Measurements from ENCODE around the gene CDH23. TPM values are rescaled to one million over a fixed set of nuclear protein-coding genes. Genes with fewer than 3 reads are reported as not detected.

Gene CDH23
- total RNA-seq, 1 donor from 2014 or later = not detected

- H3K36me3 Mint-ChIP-seq (ENCODE audit: low read depth) = no peaks in the 10 kb centered on the region
Observed at GRCh38 chr10:71750986-71751385, 354.3 kb downstream of the CDH23 start.

GRCh38 chr10:71751515-71752224, 354.9 kb downstream of the CDH23 start:
- no peaks in the 10 kb centered on the region for H3K36me3 Mint-ChIP-seq (ENCODE audit: low read depth)
- DNase-seq (ENCODE audit: low spot score) = no peak
- peaks cover 18% of the 10 kb centered on the region for H3K27me3 Mint-ChIP-seq (ENCODE audit: low read depth)
- TF ChIP-seq CTCF (IDR thresholded peaks at IDR 0.05) = no peak
- no peaks in the 10 kb centered on the region for H3K4me1 Mint-ChIP-seq (ENCODE audit: low read depth)
- no peak overlapping the region for H3K4me3 Mint-ChIP-seq (ENCODE audit: unreplicated experiment)
- no peak overlapping the region for H3K27ac Mint-ChIP-seq (ENCODE audit: unreplicated experiment)
- no peaks in the 10 kb centered on the region for H3K9me3 Mint-ChIP-seq (ENCODE audit: low read depth)

More at GRCh38 chr10:71750986-71751385, 354.3 kb downstream of the CDH23 start:
- no peak for TF ChIP-seq CTCF (IDR thresholded peaks at IDR 0.05)
- no peak for DNase-seq (ENCODE audit: low spot score)
- H3K4me3 Mint-ChIP-seq (ENCODE audit: unreplicated experiment) = no peak overlapping the region
- no peaks in the 10 kb centered on the region for H3K9me3 Mint-ChIP-seq (ENCODE audit: low read depth)
- peaks cover 12% of the 10 kb centered on the region for H3K27me3 Mint-ChIP-seq (ENCODE audit: low read depth)
- H3K27ac Mint-ChIP-seq (ENCODE audit: unreplicated experiment) = no peak overlapping the region
- no peaks in the 10 kb centered on the region for H3K4me1 Mint-ChIP-seq (ENCODE audit: low read depth)

GRCh38 chr10:71752391-71753090, 355.8 kb downstream of the CDH23 start:
- DNase-seq (ENCODE audit: low spot score) = no peak
- H3K4me1 Mint-ChIP-seq (ENCODE audit: low read depth) = no peaks in the 10 kb centered on the region
- H3K36me3 Mint-ChIP-seq (ENCODE audit: low read depth) = no peaks in the 10 kb centered on the region
- H3K9me3 Mint-ChIP-seq (ENCODE audit: low read depth) = no peaks in the 10 kb centered on the region
- H3K27me3 Mint-ChIP-seq (ENCODE audit: low read depth) = peaks cover 24% of the 10 kb centered on the region
- H3K4me3 Mint-ChIP-seq (ENCODE audit: unreplicated experiment) = no peak overlapping the region
- no peak for TF ChIP-seq CTCF (IDR thresholded peaks at IDR 0.05)
- H3K27ac Mint-ChIP-seq (ENCODE audit: unreplicated experiment) = no peak overlapping the region

DNA sequence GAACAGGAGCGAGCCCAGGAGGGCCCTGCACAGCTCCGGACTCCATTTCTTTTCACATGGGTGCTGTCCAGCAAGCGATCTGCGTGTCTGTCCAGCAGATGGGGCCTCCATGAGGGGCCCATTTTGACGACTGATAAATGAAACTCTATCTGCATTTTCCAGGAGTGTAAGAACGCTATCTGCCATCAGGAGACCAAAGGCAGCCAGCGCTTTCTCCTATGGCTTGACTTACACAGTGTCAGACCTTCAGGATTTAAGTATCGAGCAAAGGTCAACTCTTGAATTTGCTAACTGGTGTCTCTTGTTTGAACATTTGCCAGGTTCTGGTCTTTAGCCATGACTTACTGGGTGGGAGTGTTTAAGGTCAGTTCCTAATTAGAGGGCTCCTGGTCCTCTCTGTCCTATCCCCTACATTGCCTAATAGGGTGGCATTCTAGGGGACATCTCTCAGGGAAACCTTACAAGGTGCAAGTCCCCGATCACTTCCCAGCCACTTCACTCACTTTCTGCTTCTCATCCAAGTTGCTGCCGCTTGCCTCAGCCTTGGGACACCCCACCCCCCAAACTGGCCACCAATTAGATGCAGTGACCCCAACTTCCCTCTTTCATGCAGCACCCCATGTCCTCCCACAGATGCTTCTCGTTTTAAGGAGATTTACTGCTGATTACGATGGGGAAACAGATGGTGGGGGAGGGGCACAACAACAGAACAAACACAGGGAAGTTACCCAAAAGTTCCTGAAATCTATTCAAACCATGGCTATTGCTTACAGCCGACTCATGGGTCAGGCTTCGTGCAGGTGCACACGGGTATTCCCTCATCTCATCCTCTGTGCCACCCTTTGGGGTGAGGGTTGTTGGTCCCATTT, 356.6 kb downstream of the CDH23 start:
- H3K27ac Mint-ChIP-seq (ENCODE audit: unreplicated experiment) = no peak overlapping the region
- H3K27me3 Mint-ChIP-seq (ENCODE audit: low read depth) = peaks cover 24% of the 10 kb centered on the region
- no peaks in the 10 kb centered on the region for H3K4me1 Mint-ChIP-seq (ENCODE audit: low read depth)
- no peak overlapping the region for H3K4me3 Mint-ChIP-seq (ENCODE audit: unreplicated experiment)
- H3K36me3 Mint-ChIP-seq (ENCODE audit: low read depth) = no peaks in the 10 kb centered on the region
- DNase-seq (ENCODE audit: low spot score) = no peak
- no peak for TF ChIP-seq CTCF (IDR thresholded peaks at IDR 0.05)
- no peaks in the 10 kb centered on the region for H3K9me3 Mint-ChIP-seq (ENCODE audit: low read depth)

DNA sequence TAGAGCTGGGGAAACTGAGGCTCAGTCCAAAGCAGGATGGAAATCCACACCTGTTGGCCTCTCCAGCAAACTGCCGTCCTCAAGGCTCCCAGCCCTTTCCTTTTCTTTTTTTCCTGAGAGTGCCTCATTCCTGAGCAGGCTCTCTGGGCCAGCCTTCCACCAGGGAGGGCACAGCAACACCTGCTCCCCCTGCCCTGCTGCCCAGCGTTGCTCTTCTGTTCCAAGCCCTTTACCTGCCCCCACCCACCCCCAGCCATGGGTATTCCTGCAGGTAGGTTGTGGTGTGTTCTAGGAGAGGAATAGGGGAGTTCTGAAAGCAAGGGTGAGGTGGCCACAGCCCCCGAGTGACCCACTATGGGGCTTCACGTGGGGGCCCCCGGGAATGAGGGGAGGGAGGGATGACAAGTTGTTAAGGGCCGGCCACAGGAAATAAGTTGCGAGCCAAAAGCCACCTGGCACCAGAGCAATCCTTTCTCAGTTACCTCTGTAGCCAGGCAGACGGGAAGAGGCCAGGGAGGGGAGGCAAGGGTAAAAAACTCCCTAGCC, 357.3 kb downstream of the CDH23 start:
- H3K4me3 Mint-ChIP-seq (ENCODE audit: unreplicated experiment) = no peak overlapping the region
- H3K36me3 Mint-ChIP-seq (ENCODE audit: low read depth) = no peaks in the 10 kb centered on the region
- no peak overlapping the region for H3K27ac Mint-ChIP-seq (ENCODE audit: unreplicated experiment)
- no peaks in the 10 kb centered on the region for H3K4me1 Mint-ChIP-seq (ENCODE audit: low read depth)
- TF ChIP-seq CTCF (IDR thresholded peaks at IDR 0.05) = no peak
- no peaks in the 10 kb centered on the region for H3K9me3 Mint-ChIP-seq (ENCODE audit: low read depth)
- DNase-seq (ENCODE audit: low spot score) = no peak
- peaks cover 24% of the 10 kb centered on the region for H3K27me3 Mint-ChIP-seq (ENCODE audit: low read depth)
